GM12874 (cell line): ENCODE data around the gene TPRA1.

ENCODE experiments used
- CTCF ChIP-seq: IDR thresholded peaks from 2 replicates; pipeline ENCODE4 v1.5.1; 2011; ENCODE audit warnings: low read depth, mild to moderate bottlenecking, control low read depth, low read length, moderate library complexity; ENCODE audit not compliant: insufficient read depth

TPRA1 gene

GRCh38 chr3:127615631-127616305 is 25.2 kb upstream of the TPRA1 start:
- no peak for TF ChIP-seq CTCF

- TF ChIP-seq CTCF = no peak
Measured at GRCh38 chr3:127614928-127615589, 24.5 kb upstream of the TPRA1 start.

GRCh38 chr3:127613406-127613805 is 22.9 kb upstream of the TPRA1 start:
- TF ChIP-seq CTCF = no peak

- no peak for TF ChIP-seq CTCF
Measured at GRCh38 chr3:127612966-127613365, 22.4 kb upstream of the TPRA1 start.

- no peak for TF ChIP-seq CTCF
Measured at GRCh38 chr3:127611251-127611650, 20.7 kb upstream of the TPRA1 start.

- TF ChIP-seq CTCF = no peak
Measured at GRCh38 chr3:127610105-127610504, 19.6 kb upstream of the TPRA1 start.

- no peak for TF ChIP-seq CTCF
Measured at GRCh38 chr3:127608362-127608718, 17.8 kb upstream of the TPRA1 start.
